Common myeloid progenitor, CD34-positive (primary cell): Measurements from ENCODE around the gene RAB17.
A peak's percentile ranks its signal among the peaks of the same experiment; 100 is the strongest.

Source experiments
- CTCF ChIA-PET: fragments of 350-600 bp; sonication (Branson Sonifier 250); formaldehyde crosslinking; loops from one replicate; lab custom pipeline; 2021; ENCODE audit warnings: antibody characterized with exemption; lab: Charles Lee
- POLR2A ChIA-PET: fragments of 350-600 bp; sonication (Branson Sonifier 250); formaldehyde crosslinking; loops from one replicate; lab custom pipeline; 2021; ENCODE audit warnings: antibody characterized with exemption; lab: Charles Lee
- DNase-seq, 3 donors: peaks; one replicate each; pipeline versions ENCODE4 v3.0.0 to v3.0.0-alpha.2; 2013
- H3K27ac ChIP-seq, 2 experiments: 1 replicate in 1 of 2; 2 replicates in 1 of 2; pipeline ENCODE4 v1.7.0; 2013; ENCODE audit warnings: inconsistent platforms in 2 of 2, low read length in 2 of 2, mild to moderate bottlenecking in 2 of 2, low read depth in 1 of 2, moderate library complexity in 1 of 2; ENCODE audit not compliant: severe bottlenecking in 2 of 2, insufficient read depth in 1 of 2, poor library complexity in 1 of 2
- H3K27me3 ChIP-seq, 5 experiments: replicated peaks in 2 of 5; 1 replicate in 3 of 5; 2 replicates in 2 of 5; pipeline versions ENCODE4 v1.6.1 to v1.7.0; 2013; ENCODE audit warnings: low read length in 4 of 5, mild to moderate bottlenecking in 2 of 5, moderate library complexity in 2 of 5, inconsistent platforms in 1 of 5; ENCODE audit not compliant: insufficient read depth in 5 of 5, control insufficient read depth in 4 of 5
- H3K36me3 ChIP-seq, 4 experiments: 1 replicate in 2 of 4; 2 replicates in 2 of 4; pipeline versions ENCODE4 v1.6.1 to v1.7.0; 2013; ENCODE audit warnings: low read length in 3 of 4, control low read depth in 1 of 4, mild to moderate bottlenecking in 1 of 4; ENCODE audit not compliant: control insufficient read depth in 4 of 4, insufficient read depth in 4 of 4
- H3K4me1 ChIP-seq, 4 experiments: 1 replicate in 3 of 4; 2 replicates in 1 of 4; pipeline versions ENCODE4 v1.6.1 to v1.7.1; 2013; ENCODE audit warnings: low read length in 3 of 4, mild to moderate bottlenecking in 3 of 4, control low read depth in 1 of 4, inconsistent platforms in 1 of 4, moderate library complexity in 1 of 4; ENCODE audit not compliant: control insufficient read depth in 4 of 4, insufficient read depth in 4 of 4; ENCODE audit errors: control extremely low read depth in 1 of 4
- H3K4me3 ChIP-seq, 7 experiments: 1 replicate in 4 of 7; 2 replicates in 3 of 7; pipeline versions ENCODE4 v1.5.1 to v1.7.0; 2013; ENCODE audit warnings: mild to moderate bottlenecking in 7 of 7, low read length in 6 of 7, moderate library complexity in 6 of 7, inconsistent platforms in 2 of 7, low read depth in 2 of 7, control low read depth in 1 of 7; ENCODE audit not compliant: insufficient read depth in 4 of 7, control insufficient read depth in 1 of 7; ENCODE audit errors: extremely low read depth in 1 of 7
- H3K9me3 ChIP-seq, 5 experiments: 1 replicate in 4 of 5; 2 replicates in 1 of 5; pipeline versions ENCODE4 v1.6.1 to v1.7.1; 2013; ENCODE audit warnings: low read length in 4 of 5, mild to moderate bottlenecking in 2 of 5, inconsistent platforms in 1 of 5, low read depth in 1 of 5, moderate library complexity in 1 of 5; ENCODE audit not compliant: control insufficient read depth in 4 of 5, insufficient read depth in 2 of 5; ENCODE audit errors: control extremely low read depth in 1 of 5
- WGBS: methylation state at CpG from one replicate; pipeline ENCODE4 v1.1.5; 2013; ENCODE audit not compliant: insufficient coverage; 5-methylcytosine and 5-hydroxymethylcytosine counted together

The RAB17 gene

DNA sequence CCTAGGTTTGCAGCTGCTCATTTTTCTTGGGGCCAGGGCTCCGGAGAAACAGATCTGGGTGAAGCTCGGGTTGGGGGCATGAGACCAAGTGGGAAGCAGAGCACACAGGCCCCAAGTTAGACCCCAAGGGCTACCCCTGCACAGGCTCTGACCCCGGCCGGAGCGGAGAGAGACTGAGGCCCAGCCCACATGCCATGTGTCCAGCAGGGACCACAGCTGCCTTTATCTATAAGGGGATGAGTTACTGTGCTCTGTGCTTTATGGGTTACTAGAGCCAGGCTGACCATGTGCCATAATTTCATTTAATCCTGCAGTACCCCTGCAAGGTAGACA lies 54.5 kb downstream of the RAB17 start:
- peaks cover 0 to 6% (median under 1%) of the 10 kb centered on the region in 4 experiments for H3K4me1 ChIP-seq
- no peaks in the 10 kb centered on the region for H3K36me3 ChIP-seq
- no peaks in the 10 kb centered on the region for H3K9me3 ChIP-seq
- no peak overlapping the region for H3K27ac ChIP-seq
- H3K27me3 ChIP-seq, result no peaks in the 10 kb centered on the region
- 100% methylated on average over 4 of the region's 5 CpGs for WGBS
- ChIA-PET CTCF (no interaction called here), POLR2A (no interaction called here)
- DNase-seq, result no peak
- no peak overlapping the region for H3K4me3 ChIP-seq

DNA sequence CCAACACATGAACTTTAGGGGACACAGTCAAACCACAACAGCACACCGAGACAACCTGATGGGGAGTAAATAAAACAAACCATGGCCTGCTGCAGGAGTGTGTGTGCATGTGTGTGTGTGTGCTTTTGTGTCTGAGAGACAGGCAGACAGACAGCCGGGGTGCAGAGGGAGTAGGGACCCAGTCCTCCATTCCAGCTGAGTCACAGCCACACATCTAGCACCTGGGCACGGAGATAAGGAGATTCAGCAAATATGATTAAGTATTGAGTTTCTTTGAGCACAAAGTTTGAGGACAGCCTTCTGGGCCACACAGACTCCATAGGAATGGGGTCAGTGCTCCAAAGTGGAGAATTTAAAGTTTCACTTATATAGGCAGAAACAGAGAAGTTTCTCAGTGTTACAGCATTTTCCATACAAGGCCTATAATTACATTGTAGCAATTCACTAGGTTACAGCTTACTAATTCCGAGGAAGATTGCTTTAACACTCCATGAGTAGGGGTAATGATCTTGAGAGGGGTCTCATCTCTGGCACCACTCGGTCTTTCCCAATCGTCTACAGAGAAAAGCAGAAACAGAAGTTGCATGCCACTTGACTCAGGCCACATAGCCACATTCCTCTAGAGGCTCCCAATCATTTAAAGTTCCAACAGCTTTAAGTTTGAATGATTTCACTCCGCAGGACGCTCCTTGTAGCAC lies 55.0 kb downstream of the RAB17 start:
- H3K27me3 ChIP-seq, result no peaks in the 10 kb centered on the region
- H3K27ac ChIP-seq, result no peak overlapping the region
- CTCF ChIA-PET, result no interaction called here
- H3K9me3 ChIP-seq, result no peaks in the 10 kb centered on the region
- peak in 2 of 3 donors; percentile 11 to 35 for DNase-seq
- H3K4me1 ChIP-seq, result peaks cover 0 to 12% (median under 1%) of the 10 kb centered on the region in 4 experiments
- WGBS, result 91% methylated on average over 6 of the region's 8 CpGs
- H3K4me3 ChIP-seq, result no peak overlapping the region
- POLR2A ChIA-PET, result no interaction called here
- H3K36me3 ChIP-seq, result no peaks in the 10 kb centered on the region

DNA sequence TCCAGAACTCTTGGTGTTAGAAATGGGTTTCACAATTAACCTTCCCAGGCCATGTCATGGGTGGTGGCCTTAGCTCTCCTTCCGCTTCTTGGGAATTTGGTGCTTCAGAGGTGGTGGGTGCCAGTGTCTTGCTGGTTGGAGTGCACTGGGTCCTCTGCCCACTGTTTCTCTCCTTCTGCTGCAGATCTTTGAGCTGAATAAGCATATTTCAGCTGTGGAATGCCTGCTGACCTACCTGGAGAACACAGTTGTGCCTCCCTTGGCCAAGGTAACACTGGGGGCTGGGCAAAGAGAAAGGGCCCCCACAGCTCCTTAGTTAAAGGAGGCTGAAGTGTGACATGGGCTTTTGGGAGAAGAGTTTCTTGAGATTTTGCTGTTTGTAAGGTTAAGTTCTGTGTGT lies 56.2 kb downstream of the RAB17 start:
- H3K9me3 ChIP-seq, result no peaks in the 10 kb centered on the region
- no peak for DNase-seq
- no peak overlapping the region for H3K27ac ChIP-seq
- no peak overlapping the region for H3K4me3 ChIP-seq
- H3K4me1 ChIP-seq, result peaks cover 0 to 12% (median under 1%) of the 10 kb centered on the region in 4 experiments
- H3K27me3 ChIP-seq, result no peaks in the 10 kb centered on the region
- 100% methylated on average over 1 of the region's 1 CpG for WGBS
- POLR2A ChIA-PET, result no interaction called here
- no peaks in the 10 kb centered on the region for H3K36me3 ChIP-seq
- CTCF ChIA-PET, result interaction anchor here (1.2 kb wide), 1 partner anchor 38 kb away, joined by 9 read pairs; no protein-coding TSS in a partner anchor

DNA sequence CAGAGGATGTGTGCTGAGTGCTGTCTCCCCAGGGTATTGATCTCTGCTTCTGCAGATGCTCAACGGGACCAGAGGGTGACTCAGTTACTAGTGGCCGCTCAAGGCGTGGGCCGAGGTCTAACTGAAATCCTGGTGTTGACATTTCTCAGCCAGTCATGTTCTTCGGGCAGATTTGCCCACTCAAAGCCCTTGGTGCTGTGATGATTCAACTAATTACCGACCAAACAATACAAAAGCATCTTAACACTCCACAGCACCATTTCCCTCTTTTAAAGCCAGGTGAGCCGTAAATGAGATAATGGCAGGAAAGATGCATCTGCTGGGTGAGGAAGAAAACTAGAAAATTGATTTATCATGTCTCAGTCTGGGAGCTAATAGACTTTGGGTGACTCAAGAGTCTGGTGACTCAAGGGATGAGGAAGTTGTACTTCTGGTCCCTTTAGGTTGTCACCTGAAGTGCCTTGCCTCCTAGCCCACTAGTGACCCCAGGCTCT lies 56.8 kb downstream of the RAB17 start:
- H3K4me3 ChIP-seq, result no peak overlapping the region
- peak in 2 of 3 donors; percentile 9 to 19 for DNase-seq
- WGBS, result 94% methylated on average over 6 of the region's 7 CpGs
- no peak overlapping the region for H3K27ac ChIP-seq
- ChIA-PET POLR2A (no interaction called here), CTCF (interaction anchor here (0.8 to 1.2 kb wide), 3 partner anchors 39 to 211 kb away, joined by 3 to 9 read pairs (median 6); no protein-coding TSS in a partner anchor)
- peaks cover 0 to 12% (median under 1%) of the 10 kb centered on the region in 4 experiments for H3K4me1 ChIP-seq
- H3K9me3 ChIP-seq, result no peaks in the 10 kb centered on the region
- no peaks in the 10 kb centered on the region for H3K27me3 ChIP-seq
- no peaks in the 10 kb centered on the region for H3K36me3 ChIP-seq

DNA sequence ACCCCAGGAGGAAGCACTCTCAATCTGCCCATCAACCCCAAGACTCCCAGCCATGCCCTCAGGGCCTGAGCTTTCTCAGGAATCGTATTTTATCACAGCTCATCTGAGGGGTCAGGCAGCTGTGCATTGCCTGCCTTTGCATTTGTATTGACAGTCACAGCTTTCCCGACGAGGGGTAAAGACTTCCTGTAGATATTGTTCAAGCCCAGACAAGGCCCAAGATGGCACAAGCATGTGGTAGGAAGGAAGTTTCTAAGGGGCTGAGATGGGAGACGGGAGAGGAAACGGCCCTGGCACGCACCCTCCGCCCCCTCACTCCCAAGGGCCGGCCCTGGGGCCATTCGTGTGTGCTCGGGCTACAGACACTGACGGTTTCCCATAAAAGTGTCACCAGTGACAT lies 58.4 kb downstream of the RAB17 start:
- Histone ChIP-seq H3K36me3 (no peaks in the 10 kb centered on the region), H3K27ac (no peak overlapping the region), H3K9me3 (no peaks in the 10 kb centered on the region), H3K4me3 (no peak overlapping the region), H3K4me1 (peaks cover 0 to 12% (median under 1%) of the 10 kb centered on the region in 4 experiments), H3K27me3 (no peaks in the 10 kb centered on the region)
- CTCF ChIA-PET, result interaction anchor here (1.1 to 3.6 kb wide), 2 partner anchors 40 to 50 kb away, joined by 3 to 10 read pairs; no protein-coding TSS in a partner anchor
- POLR2A ChIA-PET, result no interaction called here
- 60% methylated on average over 9 of the region's 11 CpGs for WGBS
- DNase-seq, result no peak

DNA sequence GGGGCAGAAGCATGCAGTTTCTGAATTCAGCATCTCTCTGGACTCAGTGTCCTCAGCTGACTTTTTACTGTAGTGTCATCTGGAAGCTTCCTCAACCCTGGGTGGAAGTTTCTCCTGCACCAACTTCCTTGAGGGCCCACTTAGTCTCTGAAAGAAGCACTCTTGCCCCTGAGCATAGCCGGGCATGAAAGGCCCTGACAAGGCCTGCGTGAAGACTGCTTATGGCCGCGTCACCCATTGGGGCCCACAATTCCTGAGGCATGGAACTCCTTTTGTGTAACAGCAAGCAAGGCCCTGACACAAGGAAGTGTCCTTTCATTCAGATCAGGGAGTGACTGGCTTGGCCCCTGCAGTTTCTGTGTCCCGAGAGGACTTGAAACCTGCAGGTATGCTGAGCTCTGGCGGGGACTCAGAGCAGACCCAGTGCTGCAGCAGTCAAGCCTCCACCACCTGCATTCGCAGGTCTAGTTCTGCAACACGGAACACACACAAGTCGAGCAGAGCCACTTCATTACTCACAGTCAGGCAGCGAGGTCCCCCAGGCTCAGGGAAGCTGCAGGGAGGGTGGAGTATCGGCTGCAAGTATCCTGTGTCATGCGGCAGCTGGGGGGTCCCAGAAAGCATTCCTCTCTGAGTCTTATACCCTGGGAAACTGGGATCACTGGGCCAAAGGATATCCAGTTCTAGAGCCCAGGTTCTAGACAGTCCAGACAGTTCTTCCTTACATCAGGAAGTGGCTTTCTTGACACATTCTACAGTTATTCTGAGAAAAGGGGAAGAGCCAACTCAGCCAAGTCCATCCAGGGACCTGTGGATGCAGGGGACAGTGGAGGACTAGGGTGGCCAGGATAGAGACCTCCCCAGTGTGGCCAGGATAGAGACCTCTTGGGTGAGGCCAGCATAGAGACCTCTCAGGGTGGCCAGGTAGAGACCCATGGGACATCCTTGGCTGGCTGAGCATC lies 59.8 kb downstream of the RAB17 start:
- Histone ChIP-seq H3K27me3 (no peaks in the 10 kb centered on the region), H3K27ac (no peak overlapping the region), H3K4me3 (no peak overlapping the region), H3K9me3 (no peaks in the 10 kb centered on the region), H3K4me1 (peaks cover 0 to 12% (median under 1%) of the 10 kb centered on the region in 4 experiments), H3K36me3 (no peaks in the 10 kb centered on the region)
- ChIA-PET POLR2A (no interaction called here), CTCF (interaction anchor here (1.0 to 3.6 kb wide), 2 partner anchors 18 to 41 kb away, joined by 5 to 10 read pairs; no protein-coding TSS in a partner anchor)
- WGBS, result 94% methylated on average over 12 of the region's 12 CpGs
- no peak for DNase-seq
